HG02642 (cell line): Measurements from ENCODE around the gene PRKAR1B.

Experiments used
- ATAC-seq: cut with Tn5 transposase; IDR thresholded peaks from one replicate; pipeline ENCODE4 v1.9.1; 2021; ENCODE audit warnings: mild to moderate bottlenecking; ENCODE audit not compliant: unreplicated experiment, poor library complexity

PRKAR1B gene

GRCh38 chr7:742791-743190, 15.7 kb upstream of the PRKAR1B start:
- no peak for ATAC-seq

- ATAC-seq = no peak
Measured at GRCh38 chr7:741850-742249, 14.8 kb upstream of the PRKAR1B start.

GRCh38 chr7:741191-741671, 14.2 kb upstream of the PRKAR1B start:
- ATAC-seq = no peak

- no peak for ATAC-seq
Measured at GRCh38 chr7:739983-740942, 13.2 kb upstream of the PRKAR1B start.

- no peak for ATAC-seq
Measured at GRCh38 chr7:739455-739982, 12.4 kb upstream of the PRKAR1B start.

GRCh38 chr7:738723-739454, 11.8 kb upstream of the PRKAR1B start:
- ATAC-seq = no peak

GRCh38 chr7:738241-738640, 11.2 kb upstream of the PRKAR1B start:
- ATAC-seq = no peak

GRCh38 chr7:734808-735207, 7.7 kb upstream of the PRKAR1B start:
- no peak for ATAC-seq

GRCh38 chr7:734214-734613, 7.1 kb upstream of the PRKAR1B start:
- ATAC-seq = no peak

GRCh38 chr7:732556-732955, 5.5 kb upstream of the PRKAR1B start:
- ATAC-seq = no peak

- ATAC-seq = no peak
Measured at GRCh38 chr7:732094-732541, 5.0 kb upstream of the PRKAR1B start.

- ATAC-seq = no peak
Measured at GRCh38 chr7:731440-732085, 4.5 kb upstream of the PRKAR1B start.

- ATAC-seq = no peak
Measured at GRCh38 chr7:730501-731439, 3.7 kb upstream of the PRKAR1B start.

GRCh38 chr7:729140-730000, 2.3 kb upstream of the PRKAR1B start:
- no peak for ATAC-seq

- no peak for ATAC-seq
Measured at GRCh38 chr7:728602-729001, 1.5 kb upstream of the PRKAR1B start.

GRCh38 chr7:727806-728460, 852 bp upstream of the PRKAR1B start:
- ATAC-seq = no peak

GRCh38 chr7:726854-727103, 302 bp downstream of the PRKAR1B start:
- ATAC-seq = peak; percentile 22
